Endothelial cell (in vitro differentiated cells): ENCODE measurements around the gene DNAH11. TPM values are rescaled to one million over a fixed set of nuclear protein-coding genes. Genes with fewer than 3 reads are reported as not detected.

Source experiments
- DNase-seq: peaks from one replicate; pipeline ENCODE4 v3.0.0; 2021; ENCODE audit warnings: low spot score
- H3K27ac Mint-ChIP-seq: one replicate; pipeline ENCODE4 v1.8.0; 2021; ENCODE audit warnings: mixed read lengths, inconsistent platforms; ENCODE audit not compliant: unreplicated experiment
- H3K27me3 Mint-ChIP-seq: one replicate; pipeline ENCODE4 v1.8.0; 2021; ENCODE audit warnings: mild to moderate bottlenecking, moderate library complexity, mixed read lengths, inconsistent platforms; ENCODE audit not compliant: unreplicated experiment
- H3K36me3 Mint-ChIP-seq: one replicate; pipeline ENCODE4 v1.8.0; 2021; ENCODE audit warnings: mild to moderate bottlenecking, low read depth, mixed read lengths, inconsistent platforms; ENCODE audit not compliant: unreplicated experiment
- H3K4me1 Mint-ChIP-seq: one replicate; pipeline ENCODE4 v1.8.0; 2021; ENCODE audit warnings: mild to moderate bottlenecking, mixed read lengths, inconsistent platforms; ENCODE audit not compliant: unreplicated experiment
- H3K4me3 Mint-ChIP-seq: one replicate; pipeline ENCODE4 v1.8.0; 2021; ENCODE audit warnings: mild to moderate bottlenecking, mixed read lengths, inconsistent platforms; ENCODE audit not compliant: unreplicated experiment
- H3K9me3 Mint-ChIP-seq: one replicate; pipeline ENCODE4 v1.8.0; 2021; ENCODE audit warnings: mixed read lengths, inconsistent platforms; ENCODE audit not compliant: unreplicated experiment
- total RNA-seq: library from RNA; stranded (reverse); fragmentation: NEBNext Ultra II Directional; extraction: Animal tissue kit (Norgen Biotek cat#: 25700); gene quantifications from one replicate; pipeline ENCODE4 v1.2.1, GENCODE V29; 2021; ENCODE audit not compliant: unreplicated experiment
- TF ChIP-seq, protein P1 (sequence below): fragments of 200-600 bp; sonication (generic); IDR thresholded peaks from one replicate; pipeline ENCODE4 v1.5.0; 2021; ENCODE audit warnings: antibody characterized with exemption; ENCODE audit not compliant: unreplicated experiment

The DNAH11 gene
- total RNA-seq, 1 donor from 2014 or later, result 0.18 TPM

GRCh38 chr7:21887779-21888178 lies 344.9 kb downstream of the DNAH11 start:
- no peaks in the 10 kb centered on the region for H3K27me3 Mint-ChIP-seq
- no peaks in the 10 kb centered on the region for H3K9me3 Mint-ChIP-seq
- H3K27ac Mint-ChIP-seq, result no peak overlapping the region
- DNase-seq, result no peak
- H3K4me1 Mint-ChIP-seq, result no peaks in the 10 kb centered on the region
- no peaks in the 10 kb centered on the region for H3K36me3 Mint-ChIP-seq
- no peak overlapping the region for H3K4me3 Mint-ChIP-seq
- TF ChIP-seq, protein P1, sequence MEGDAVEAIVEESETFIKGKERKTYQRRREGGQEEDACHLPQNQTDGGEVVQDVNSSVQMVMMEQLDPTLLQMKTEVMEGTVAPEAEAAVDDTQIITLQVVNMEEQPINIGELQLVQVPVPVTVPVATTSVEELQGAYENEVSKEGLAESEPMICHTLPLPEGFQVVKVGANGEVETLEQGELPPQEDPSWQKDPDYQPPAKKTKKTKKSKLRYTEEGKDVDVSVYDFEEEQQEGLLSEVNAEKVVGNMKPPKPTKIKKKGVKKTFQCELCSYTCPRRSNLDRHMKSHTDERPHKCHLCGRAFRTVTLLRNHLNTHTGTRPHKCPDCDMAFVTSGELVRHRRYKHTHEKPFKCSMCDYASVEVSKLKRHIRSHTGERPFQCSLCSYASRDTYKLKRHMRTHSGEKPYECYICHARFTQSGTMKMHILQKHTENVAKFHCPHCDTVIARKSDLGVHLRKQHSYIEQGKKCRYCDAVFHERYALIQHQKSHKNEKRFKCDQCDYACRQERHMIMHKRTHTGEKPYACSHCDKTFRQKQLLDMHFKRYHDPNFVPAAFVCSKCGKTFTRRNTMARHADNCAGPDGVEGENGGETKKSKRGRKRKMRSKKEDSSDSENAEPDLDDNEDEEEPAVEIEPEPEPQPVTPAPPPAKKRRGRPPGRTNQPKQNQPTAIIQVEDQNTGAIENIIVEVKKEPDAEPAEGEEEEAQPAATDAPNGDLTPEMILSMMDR, result no peak

DNA sequence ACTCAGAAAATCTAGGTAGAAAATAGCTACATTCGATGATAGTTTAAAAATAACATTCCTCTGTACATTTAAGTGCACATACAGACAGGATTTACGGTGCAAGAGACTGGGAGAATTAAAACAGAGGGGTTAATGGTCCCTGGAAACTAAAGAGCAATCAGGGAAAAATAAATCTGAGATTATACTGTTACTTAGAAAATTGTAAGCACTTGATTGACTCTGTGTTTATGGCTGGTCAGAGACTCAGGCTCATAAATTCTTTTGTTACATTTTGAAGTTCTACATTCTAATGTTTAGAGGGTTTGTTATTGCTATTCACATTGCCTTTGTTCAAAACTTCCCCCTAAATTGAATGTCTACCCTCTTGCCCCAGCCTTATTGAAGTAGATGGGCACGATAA lies 348.5 kb downstream of the DNAH11 start:
- H3K27ac Mint-ChIP-seq, result no peak overlapping the region
- no peak overlapping the region for H3K4me3 Mint-ChIP-seq
- no peaks in the 10 kb centered on the region for H3K4me1 Mint-ChIP-seq
- H3K9me3 Mint-ChIP-seq, result no peaks in the 10 kb centered on the region
- H3K27me3 Mint-ChIP-seq, result no peaks in the 10 kb centered on the region
- no peak for DNase-seq
- no peaks in the 10 kb centered on the region for H3K36me3 Mint-ChIP-seq
- TF ChIP-seq, protein P1, result no peak

GRCh38 chr7:21893401-21893800 lies 350.6 kb downstream of the DNAH11 start:
- H3K27ac Mint-ChIP-seq, result no peak overlapping the region
- no peaks in the 10 kb centered on the region for H3K9me3 Mint-ChIP-seq
- peaks cover 4% of the 10 kb centered on the region for H3K4me1 Mint-ChIP-seq
- DNase-seq, result no peak
- H3K4me3 Mint-ChIP-seq, result no peak overlapping the region
- no peaks in the 10 kb centered on the region for H3K36me3 Mint-ChIP-seq
- no peaks in the 10 kb centered on the region for H3K27me3 Mint-ChIP-seq
- TF ChIP-seq, protein P1, result no peak

- H3K36me3 Mint-ChIP-seq, result peaks cover 14% of the 10 kb centered on the region
- H3K4me1 Mint-ChIP-seq, result peaks cover 9% of the 10 kb centered on the region
- no peak overlapping the region for H3K27ac Mint-ChIP-seq
- no peaks in the 10 kb centered on the region for H3K9me3 Mint-ChIP-seq
- H3K4me3 Mint-ChIP-seq, result no peak overlapping the region
- no peaks in the 10 kb centered on the region for H3K27me3 Mint-ChIP-seq
- TF ChIP-seq, protein P1, result no peak
- DNase-seq, result no peak
Measured at GRCh38 chr7:21898265-21898930, 355.6 kb downstream of the DNAH11 start.

GRCh38 chr7:21902240-21902639 lies 359.4 kb downstream of the DNAH11 start:
- TF ChIP-seq, protein P1, result no peak
- H3K27ac Mint-ChIP-seq, result no peak overlapping the region
- no peaks in the 10 kb centered on the region for H3K27me3 Mint-ChIP-seq
- no peaks in the 10 kb centered on the region for H3K9me3 Mint-ChIP-seq
- H3K4me1 Mint-ChIP-seq, result peaks cover 9% of the 10 kb centered on the region
- H3K36me3 Mint-ChIP-seq, result peaks cover 30% of the 10 kb centered on the region
- H3K4me3 Mint-ChIP-seq, result no peak overlapping the region
- DNase-seq, result no peak
